Right kidney (tissue), 1 donor: ENCODE data around the gene PIH1D1.

Experiments
- DNase-seq: peaks from one replicate; pipeline ENCODE4 v3.0.0-alpha.2; 2016

PIH1D1 gene

GRCh38 chr19:49420227-49420626 lies 31.4 kb downstream of the PIH1D1 start:
- no peak for DNase-seq

- no peak for DNase-seq
Measured at GRCh38 chr19:49419173-49419572, 32.4 kb downstream of the PIH1D1 start.

GRCh38 chr19:49418511-49418910 lies 33.1 kb downstream of the PIH1D1 start:
- no peak for DNase-seq

GRCh38 chr19:49417088-49417487 lies 34.5 kb downstream of the PIH1D1 start:
- no peak for DNase-seq

- DNase-seq: no peak
Measured at GRCh38 chr19:49415810-49416200, 35.8 kb downstream of the PIH1D1 start.

- no peak for DNase-seq
Measured at GRCh38 chr19:49415102-49415809, 36.4 kb downstream of the PIH1D1 start.

- no peak for DNase-seq
Measured at GRCh38 chr19:49414256-49414655, 37.4 kb downstream of the PIH1D1 start.

GRCh38 chr19:49413348-49413747 lies 38.3 kb downstream of the PIH1D1 start:
- no peak for DNase-seq

GRCh38 chr19:49411681-49412326 lies 39.8 kb downstream of the PIH1D1 start:
- DNase-seq: no peak

- no peak for DNase-seq
Measured at GRCh38 chr19:49409441-49410029, 42.1 kb downstream of the PIH1D1 start.

- no peak for DNase-seq
Measured at GRCh38 chr19:49408816-49409440, 42.7 kb downstream of the PIH1D1 start.

GRCh38 chr19:49407482-49408015 lies 44.1 kb downstream of the PIH1D1 start:
- no peak for DNase-seq

GRCh38 chr19:49407079-49407478 lies 44.5 kb downstream of the PIH1D1 start:
- no peak for DNase-seq

- no peak for DNase-seq
Measured at GRCh38 chr19:49403404-49404187, 48.0 kb downstream of the PIH1D1 start.

GRCh38 chr19:49400029-49400428 lies 51.6 kb downstream of the PIH1D1 start:
- DNase-seq: no peak

GRCh38 chr19:49398931-49399330 lies 52.7 kb downstream of the PIH1D1 start:
- DNase-seq: no peak

- DNase-seq: no peak
Measured at GRCh38 chr19:49398001-49398615, 53.5 kb downstream of the PIH1D1 start.

GRCh38 chr19:49396738-49397505 lies 54.7 kb downstream of the PIH1D1 start:
- no peak for DNase-seq
